AG08395 (cell line): Measurements from ENCODE around the gene ITIH4.

Experiments
- DNase-seq: peaks from one replicate; pipeline ENCODE4 v3.0.0; 2012; ENCODE audit warnings: mixed read lengths, low spot score

Gene ITIH4

DNA sequence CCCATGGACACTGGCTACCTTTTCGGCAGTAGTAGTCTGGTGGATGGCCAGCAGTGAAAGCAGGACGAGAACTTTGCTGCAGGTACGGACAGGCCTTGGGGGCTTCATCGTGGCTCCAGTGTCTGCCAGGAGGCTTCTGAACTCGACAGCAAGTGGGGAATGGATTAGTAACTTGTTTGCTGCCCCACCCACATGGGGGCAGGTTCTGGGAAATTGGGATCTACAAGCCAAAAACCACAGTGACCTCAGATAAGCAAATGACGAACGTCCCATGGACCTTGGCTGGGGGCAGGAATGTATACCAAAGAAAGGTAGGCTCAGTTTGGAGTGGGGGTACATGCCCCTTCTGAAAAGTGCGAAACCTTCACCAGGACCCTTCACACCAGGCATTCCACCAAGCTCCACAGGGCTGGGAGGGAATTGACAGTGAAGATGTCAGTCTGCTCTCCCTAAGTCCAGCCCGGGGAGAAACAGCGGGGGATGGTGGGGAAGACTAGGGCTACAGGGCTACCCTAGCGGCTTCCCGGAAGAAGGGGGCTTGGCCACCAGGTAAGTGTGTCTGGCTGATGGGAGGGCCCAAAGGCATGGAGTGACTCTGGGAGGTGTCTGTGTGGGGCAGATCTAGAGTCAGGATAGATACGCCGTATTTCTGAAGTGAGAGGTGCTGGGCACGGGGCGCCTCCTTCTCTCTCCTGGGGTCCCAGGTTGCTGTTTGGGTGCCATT lies at the start of gene ITIH4:
ITIH4 (minus strand) TSS at position 138 of the 724 bp plus-strand sequence; CDS start at position 108, 30 bp downstream.
- DNase-seq, result no peak

DNA sequence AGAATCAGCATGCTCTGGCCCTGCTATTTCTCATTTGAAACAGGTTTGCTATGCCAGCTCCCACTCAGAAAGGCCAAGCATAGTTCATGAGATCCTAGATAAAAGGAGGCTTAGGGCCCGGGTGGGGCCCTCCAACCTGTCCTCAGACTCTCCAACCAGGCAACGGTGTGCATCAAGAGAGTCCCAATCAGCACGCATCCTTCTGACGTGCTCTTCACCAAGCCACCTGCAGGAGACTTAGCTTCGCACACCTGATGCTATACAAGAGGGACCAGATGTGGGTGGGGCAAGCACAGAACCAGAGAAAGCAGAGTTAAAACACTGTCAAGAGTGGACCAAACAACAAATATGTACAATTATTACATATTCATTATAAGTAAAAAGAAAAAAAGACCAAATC lies 49.6 kb upstream of the ITIH4 start:
- DNase-seq, result no peak

GRCh38 chr3:52879581-52879980 lies 49.1 kb upstream of the ITIH4 start:
- DNase-seq, result no peak

DNA sequence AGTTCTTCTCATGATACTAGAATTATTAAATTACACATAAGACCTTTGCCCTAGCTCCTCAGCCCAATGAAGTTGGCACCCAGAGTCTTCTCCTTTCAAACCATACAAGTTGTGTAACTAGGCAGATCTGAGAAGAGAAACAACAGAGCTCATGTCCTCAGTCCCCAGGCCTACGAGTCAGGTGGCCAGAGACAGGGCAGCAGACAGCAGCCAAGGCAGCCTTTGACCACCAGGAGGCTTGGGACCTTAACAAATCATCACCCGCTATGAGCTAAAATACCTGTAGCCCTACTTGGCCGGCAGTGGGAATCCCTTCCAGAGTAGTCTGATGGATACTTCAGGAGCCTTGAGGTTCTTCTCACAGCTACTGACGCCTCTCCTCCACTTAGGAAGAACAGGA lies 48.6 kb upstream of the ITIH4 start:
- no peak for DNase-seq

DNA sequence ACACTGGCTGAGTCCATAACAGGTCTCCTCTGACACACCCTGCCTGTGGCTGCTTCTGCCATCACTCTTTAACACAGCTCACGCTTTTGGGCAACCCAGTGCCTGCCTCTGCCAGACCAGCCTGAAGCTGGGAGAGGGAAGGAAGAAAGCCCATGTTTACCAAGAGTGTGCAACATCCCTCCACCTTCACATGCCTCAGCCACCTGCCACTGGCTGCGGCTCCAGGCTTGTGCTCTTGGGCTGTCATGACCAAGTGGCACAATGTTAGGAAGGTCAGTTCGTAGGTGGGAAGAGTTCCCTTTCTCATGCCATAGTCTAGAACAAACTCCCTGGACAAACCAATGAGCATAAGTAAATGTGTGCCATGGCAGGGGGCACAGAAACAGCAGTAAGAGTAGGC lies 46.6 kb upstream of the ITIH4 start:
- DNase-seq, result no peak

- no peak for DNase-seq
These were observed 44.6 kb upstream of the ITIH4 start for GRCh38 chr3:52874864-52875587.

GRCh38 chr3:52874160-52874701 lies 43.8 kb upstream of the ITIH4 start:
- DNase-seq, result no peak

GRCh38 chr3:52873433-52874159 lies 43.1 kb upstream of the ITIH4 start:
- no peak for DNase-seq

DNA sequence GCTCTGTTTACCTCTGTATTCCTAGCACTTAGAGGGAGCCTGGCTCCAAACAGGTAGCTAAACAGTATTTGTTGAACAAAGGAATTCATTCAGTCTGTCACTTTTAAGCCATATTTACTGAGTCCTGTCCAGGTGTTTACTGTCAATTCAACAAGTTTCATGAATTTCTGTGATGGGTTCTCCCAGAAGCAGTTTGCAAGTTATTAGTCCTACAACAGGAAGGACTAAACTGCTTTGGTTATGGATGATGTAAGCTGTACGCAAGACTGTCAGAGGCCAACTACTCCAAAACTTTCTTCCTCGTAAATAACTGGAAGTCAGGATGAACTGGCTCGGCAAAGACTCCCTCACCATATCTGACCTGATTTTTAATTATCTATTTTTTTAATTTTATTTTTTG lies 41.8 kb upstream of the ITIH4 start:
- DNase-seq, result no peak

DNA sequence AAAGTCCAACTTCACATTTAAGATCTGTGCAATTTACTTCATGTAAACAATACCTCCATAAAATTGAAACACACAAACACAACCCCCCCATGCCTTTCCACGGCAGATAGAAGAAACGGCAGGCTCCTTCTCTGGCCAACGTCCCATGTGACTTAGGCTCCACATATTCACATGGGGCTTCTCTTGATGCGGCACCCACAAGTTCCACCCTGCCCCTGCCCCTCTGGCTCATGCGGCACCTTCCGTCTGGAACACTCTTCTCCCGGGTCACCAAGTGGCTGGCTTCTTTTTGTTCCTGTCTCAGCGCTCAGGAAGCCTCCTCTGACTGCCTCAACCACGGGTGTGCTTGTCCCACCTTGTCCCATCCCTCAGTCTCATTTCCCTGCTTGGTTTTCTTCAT lies 41.3 kb upstream of the ITIH4 start:
- no peak for DNase-seq

- DNase-seq, result no peak
These were observed 40.0 kb upstream of the ITIH4 start for GRCh38 chr3:52870471-52870870.

- no peak for DNase-seq
These were observed 36.0 kb upstream of the ITIH4 start for GRCh38 chr3:52866427-52866826.

DNA sequence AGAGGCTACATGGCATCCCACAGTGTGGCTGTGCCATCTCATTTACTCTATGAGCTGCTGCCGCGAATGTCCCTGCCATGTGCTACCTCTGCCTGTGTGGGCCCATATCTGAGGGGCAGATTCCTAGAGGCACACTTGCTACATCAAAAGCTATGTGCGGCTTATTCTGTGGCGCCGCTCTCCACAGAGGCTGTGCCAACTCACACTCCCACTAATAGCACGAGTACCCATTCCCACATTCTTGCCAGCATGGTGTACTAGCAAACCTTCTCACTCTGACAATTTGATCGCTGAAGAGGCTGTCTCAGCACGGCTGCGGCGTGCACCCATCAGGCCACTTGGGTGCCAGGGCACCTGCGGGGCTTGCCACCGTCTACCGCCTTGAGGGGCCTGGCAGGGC lies 35.5 kb upstream of the ITIH4 start:
- DNase-seq, result no peak

DNA sequence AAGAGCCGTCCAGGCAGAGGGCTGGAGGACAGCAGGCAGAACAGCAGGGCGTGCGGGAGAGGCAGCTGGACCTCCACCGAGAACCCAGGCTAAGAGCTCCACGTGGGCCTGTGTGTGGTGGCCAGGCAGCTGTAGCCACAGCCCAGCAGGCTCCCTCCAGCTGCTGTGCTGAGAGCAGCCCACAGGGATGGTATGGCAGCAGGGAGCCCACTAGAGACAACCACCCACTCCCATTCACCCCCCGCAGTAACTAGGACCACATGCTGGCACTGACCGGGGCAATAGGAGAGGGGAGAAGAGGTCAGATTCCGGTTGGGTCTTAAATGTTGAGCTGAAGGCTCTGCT lies 29.9 kb upstream of the ITIH4 start:
- DNase-seq, result no peak

DNA sequence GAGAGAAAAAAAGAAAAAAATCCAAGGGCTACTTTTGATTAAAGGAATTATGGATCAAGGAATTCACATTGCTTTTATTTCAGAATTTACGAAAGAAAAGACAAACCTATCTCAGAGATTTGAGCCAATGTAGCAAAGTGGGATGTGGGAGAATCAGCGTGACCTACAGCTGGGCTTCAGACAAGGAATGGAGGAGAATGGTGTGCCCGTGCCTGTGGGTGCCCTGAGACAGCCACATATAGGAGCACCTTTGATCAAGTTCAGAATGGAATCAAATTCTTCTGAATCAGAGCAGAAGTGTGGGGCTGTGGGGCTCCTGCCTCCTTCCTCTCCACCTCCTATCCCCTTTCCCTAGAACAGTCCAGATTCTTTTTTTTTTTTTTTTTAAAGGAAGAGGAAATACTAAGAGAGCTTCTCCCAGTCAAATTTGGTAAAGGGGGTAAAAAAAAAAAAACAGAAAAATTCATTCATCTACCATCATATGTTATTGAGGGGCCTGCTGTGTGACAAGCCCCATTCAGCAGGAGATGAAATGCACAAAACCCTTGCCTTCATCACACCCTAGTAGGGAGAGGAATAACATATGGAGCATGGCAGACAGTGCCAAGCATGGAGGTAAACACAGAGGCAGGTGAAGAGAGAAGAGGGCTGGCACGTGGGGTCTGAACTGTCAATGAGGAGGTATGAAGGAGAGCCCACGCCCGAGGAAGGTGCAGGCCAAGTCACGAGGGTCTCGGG lies 29.4 kb upstream of the ITIH4 start:
- DNase-seq, result no peak

GRCh38 chr3:52857864-52858263 lies 27.4 kb upstream of the ITIH4 start:
- DNase-seq, result no peak

DNA sequence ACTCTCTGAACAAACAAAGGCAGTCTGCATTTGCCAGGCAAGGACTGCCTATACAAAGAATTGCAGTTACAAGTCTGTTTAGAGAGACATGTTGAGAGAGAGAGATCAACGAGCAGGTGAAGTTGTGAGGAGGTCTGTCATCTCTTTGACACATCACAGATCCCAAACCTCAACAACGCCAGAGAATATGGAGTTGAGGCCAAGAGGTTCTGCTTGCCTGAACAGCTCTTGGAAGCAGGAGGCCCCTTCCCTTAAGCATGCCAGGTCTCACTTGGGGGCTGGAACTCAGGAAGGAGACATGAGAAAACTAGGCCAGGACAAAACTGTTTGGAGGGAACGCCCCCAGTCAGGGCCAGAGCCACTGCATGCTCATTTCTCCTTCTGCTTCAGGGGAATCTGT lies 26.7 kb upstream of the ITIH4 start:
- no peak for DNase-seq

DNA sequence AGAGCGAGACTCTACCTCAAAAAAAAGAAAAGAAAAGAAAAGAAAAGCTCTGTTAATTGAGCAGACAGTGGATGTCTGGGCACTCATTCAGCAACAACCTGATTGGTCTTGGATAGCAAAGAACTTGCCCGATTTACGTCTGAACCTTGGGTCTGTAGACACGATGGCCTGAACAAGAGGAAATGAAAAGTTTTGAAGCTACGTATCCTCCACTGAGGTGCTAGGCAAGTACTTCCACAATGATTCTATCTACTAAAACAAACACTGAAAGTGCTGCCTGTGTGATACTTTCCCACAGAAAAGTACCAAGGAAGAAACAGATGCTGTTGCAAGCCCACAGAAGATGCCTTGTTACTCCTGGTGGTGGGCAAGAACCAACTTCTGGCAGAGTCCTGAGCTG lies 26.2 kb upstream of the ITIH4 start:
- DNase-seq, result no peak

DNA sequence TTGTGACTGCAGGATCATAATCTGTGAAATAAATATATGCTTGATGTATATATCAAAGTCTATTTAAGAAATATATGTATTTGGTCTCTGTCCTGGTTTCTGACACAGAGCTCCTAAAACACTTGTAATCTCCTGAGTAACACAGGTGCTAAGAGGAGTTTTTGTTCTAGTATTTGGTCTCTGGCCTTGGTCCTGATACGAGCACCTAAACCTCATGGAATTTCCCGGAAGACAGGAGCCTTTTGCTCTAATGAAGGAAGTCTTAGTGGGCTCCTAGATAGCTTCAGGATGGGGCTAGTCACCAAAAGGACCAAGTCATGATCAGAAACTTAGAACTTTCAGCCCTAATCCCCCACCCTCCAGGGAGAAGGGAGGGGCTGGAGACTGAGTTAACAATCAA lies 23.5 kb upstream of the ITIH4 start:
- no peak for DNase-seq

- DNase-seq, result no peak
These were observed 21.9 kb upstream of the ITIH4 start for GRCh38 chr3:52852419-52852818.

DNA sequence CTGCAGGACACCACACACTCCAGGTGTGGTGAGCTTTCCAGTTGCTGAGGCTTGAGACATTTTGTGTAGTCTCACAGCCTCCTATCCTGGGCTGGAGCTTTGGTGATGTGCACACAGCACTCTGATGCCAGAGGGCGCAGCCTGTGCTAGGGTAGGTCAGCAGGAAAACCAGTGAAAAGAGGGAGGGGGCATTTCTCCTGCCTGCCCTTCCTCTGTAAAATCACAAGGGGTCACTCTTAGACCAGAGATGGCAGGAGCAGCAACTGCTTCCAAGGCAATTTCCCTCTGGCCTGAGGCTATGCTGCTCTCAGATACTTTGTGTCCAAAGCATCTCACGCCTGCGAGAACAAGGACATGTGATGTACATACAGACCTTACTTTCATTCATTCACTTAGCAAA lies 20.9 kb upstream of the ITIH4 start:
- peak; percentile 63 for DNase-seq

- DNase-seq, result no peak
These were observed 19.2 kb upstream of the ITIH4 start for GRCh38 chr3:52849656-52850055.
